Glomerular visceral epithelial cell (primary cell): ENCODE results near the gene RPAP3.
A peak's percentile ranks its signal among the peaks of the same experiment; 100 is the strongest.

Source experiments
- DNase-seq: peaks from one replicate; pipeline ENCODE4 v3.0.0-alpha.2; 2016; ENCODE audit errors: extremely low spot score

The RPAP3 gene

DNA sequence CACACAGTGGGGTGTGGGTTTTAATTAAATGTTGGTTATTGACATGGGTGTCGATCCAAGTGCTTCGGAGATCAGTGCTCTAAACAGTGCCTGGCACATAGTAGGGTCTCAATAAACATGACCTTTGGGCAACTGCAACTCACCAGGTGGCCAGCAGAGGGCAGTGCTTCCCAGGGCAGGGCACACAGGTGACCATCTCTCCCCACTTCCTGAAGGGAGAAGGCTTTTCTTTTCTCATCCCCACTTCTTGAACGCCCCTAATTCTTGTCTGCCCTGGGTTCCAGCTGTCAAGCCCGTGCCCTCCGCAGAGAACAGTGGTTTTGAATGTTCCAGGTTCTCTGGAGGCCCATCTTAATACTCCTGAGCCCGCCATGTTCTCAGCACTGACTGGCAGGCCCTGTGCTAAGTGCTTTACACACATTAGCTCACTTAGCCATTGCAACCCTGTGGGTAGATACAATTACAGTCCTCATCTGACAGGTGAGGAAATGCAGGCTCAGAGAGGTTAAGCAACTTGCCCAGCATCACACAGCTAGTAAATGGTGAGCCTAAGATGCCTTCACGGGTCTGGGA lies 36.5 kb upstream of the RPAP3 start:
- DNase-seq, result peak; percentile 53

DNA sequence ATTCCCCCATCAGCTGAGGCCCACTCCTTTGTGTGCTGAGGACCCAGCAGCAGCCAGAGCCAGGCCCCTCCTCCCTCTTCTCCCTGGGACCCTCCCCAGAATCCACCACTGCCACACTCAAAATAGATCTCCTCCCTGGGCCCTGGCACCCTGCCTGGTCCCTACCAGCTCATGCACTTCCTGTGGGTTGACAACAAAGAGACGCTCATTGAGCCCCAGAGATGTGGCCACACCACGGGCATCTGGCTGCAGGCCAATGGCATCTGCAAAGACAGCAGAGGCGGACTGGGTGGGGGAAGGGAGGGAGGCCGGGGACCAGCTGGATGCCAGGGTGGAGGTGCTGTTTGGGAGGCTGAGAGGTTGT lies 35.5 kb upstream of the RPAP3 start:
- DNase-seq, result peak; percentile 94

GRCh38 chr12:47740606-47741339 lies 34.9 kb upstream of the RPAP3 start:
- no peak for DNase-seq

DNA sequence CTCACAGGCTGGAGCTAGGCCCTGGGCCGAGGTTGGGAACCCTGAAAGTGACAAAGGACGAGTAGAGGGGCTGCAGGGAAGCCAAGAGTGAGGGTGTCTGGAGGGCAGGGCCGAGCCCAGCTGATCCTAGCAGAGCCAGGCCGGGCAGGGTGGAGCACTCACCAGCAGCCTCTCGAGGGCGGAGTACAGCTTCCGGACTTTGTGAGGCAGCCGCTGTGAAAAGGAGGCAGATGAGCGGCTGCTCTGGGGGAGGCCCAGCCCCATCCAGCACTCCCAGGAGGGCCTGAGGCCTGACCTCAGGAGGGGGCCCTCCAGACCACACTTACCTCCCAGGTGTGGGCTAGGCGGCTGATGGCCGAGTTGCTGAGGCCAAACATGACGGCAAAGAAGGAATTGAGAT lies 34.1 kb upstream of the RPAP3 start:
- DNase-seq, result no peak

DNA sequence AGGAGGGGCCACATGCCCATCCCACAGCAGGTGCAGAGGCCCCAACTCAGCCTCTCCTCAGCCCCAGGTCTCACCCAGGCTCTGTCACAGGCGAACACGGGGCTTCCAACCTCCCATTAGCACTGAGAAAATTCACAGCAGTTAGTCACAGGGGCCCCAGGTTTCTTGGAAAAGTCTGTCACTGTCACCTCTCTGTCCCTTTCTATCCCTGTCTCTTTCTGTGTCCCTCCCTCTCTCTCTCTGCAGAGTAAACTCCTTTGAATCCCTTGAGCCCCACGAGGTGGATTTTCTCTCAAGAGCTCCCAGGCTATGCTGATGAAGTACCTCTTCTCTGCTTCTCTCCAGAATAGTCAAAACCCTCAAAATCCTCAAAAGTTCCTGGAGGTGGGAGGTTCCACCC lies 33.5 kb upstream of the RPAP3 start:
- no peak for DNase-seq

DNA sequence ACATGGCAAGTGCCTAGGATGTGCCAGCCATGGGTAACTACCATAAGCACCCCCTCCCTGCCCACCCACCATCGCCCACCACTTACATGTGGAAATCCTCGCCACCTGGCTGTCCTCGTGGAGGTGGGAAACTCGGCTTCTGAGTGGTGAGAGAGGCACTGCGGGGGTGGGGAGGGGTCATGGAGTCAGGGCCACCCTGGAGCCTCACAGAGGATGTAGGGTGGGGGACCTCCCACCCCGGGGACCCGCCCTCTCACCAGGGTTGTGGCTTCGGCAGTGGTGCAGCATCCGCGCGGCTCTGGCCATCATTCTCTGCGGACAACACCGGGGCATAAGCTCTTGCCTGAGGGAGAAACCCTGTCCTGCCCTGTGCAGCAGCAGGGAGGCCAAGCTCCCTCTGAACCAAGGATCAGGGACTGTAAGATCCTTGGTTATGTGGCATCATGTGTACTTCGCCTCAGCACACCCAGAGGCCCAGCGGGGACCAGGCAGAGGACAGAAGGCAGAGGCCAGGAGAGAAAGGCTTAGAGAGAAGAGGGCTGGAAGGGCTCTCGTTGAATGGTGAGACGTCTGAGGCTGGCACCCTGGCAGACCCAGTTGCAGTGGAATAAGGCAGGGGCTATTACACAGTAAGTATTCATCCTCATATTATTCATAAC lies 32.2 kb upstream of the RPAP3 start:
- no peak for DNase-seq

- peak; percentile 61 for DNase-seq
These were observed 31.2 kb upstream of the RPAP3 start for GRCh38 chr12:47736877-47737676.

DNA sequence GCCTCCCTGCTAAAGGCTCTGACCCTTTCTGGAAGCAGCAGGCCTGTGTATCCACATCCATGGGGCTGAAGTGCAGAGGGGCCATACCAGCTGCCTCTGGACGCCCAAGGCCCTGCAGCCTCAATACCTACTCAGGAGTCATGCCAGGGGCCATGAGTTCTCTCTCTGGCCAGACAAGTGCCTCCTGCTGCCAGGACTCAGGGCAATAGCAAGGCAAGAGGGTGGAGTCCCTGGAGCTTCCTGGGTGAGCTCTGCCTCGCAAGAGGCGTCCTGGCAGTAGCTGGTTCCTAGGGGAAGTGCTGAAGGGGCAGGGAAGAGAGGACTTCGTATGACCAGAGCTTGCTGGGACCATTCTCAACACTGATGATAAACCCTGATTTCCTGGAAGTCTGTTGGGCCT lies 30.4 kb upstream of the RPAP3 start:
- no peak for DNase-seq

- no peak for DNase-seq
These were observed 29.8 kb upstream of the RPAP3 start for GRCh38 chr12:47735649-47736048.

DNA sequence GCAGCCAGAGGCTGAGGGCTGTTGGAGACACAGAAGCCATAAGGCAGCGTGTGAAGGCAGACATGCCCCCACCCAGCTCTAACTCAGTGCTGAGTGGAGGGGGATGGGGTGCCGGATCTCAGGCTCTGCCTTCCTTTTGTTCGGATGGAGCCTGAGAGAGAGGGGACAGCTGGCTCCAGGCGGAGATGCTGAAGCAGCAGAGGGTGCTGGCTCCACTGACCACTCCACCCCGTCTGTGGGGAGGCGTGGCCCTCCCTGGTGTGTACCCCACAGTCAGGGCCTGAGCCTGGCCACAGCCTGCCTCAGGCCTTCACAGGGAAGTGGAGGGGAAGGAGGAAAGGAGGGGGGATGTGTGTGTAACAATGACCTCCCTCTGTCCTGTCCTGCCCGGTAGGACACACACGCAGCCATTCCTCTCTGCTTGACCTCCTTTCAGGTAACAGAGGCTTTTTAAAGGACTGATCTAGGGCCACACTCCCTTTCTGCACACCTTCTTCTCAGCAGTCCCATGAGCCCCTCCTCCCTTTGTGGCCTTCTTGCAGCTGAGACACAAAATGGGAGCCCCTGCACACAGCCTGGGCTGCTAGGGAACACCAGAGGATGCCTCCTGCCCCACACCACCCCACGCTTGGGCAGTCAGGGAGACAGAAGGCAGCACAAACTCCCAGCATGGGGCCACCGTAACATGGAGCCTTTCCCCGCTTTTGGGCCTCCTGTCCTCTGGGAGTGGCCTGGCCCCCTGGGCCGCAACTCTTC lies 29.1 kb upstream of the RPAP3 start:
- DNase-seq, result no peak

DNA sequence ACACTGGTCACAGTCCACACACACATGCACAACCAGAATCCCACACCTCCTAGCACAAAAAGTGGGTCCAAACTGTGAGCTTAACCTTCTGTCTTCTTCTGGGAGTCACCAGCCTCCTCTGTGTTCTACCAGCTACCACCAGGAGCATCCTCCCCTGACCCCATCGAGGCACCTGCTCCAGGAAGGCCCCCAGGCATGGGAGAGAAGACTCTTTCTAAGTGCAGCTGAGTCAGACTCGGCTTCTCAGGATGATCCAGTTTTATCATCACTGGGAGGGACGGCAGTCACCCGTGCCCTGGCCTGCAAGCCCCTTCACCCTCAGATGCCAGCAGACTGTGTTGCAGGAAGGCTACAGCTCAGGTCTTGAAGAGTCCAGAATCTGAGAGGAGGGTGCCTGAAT lies 27.3 kb upstream of the RPAP3 start:
- no peak for DNase-seq

- DNase-seq, result no peak
These were observed 26.7 kb upstream of the RPAP3 start for GRCh38 chr12:47732504-47732903.

DNA sequence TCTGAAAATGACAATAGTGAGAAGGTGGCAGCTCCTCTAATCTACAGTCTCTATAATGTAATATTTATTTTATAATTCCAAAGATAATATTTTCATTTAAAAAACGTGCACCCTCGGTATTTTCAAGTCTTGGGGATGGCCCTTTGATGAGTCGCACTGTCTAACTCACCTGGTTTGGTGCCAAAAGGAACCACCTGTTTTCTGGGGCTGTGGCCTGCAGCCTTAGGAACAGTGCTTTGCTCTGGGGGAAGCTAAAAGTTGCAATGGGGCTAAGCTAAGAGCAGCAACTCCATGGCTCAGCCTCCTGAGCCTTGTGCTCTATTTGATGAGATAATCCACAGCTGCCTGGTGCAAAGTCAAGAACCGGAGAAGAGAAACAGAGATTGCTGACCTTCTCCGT lies 25.9 kb upstream of the RPAP3 start:
- DNase-seq, result no peak

DNA sequence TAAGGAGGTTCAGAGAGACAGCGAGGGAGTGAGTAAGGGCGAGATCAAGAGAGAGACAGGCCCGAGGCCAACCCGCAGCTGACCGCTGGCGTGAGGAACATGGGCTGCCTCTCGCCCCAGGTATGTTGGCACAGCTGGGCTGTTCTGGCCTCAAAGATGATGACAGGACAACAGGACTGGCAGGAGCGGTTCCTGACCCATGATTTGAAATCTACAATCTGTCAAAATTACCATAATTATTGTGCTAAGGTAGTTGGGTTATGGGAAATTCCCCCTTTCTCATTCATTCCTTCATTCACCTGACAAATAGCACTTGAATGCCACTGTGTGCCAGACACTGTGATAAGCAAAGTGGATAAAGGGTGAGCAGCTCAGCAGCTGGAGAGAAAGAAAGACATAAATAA lies 24.5 kb upstream of the RPAP3 start:
- no peak for DNase-seq

DNA sequence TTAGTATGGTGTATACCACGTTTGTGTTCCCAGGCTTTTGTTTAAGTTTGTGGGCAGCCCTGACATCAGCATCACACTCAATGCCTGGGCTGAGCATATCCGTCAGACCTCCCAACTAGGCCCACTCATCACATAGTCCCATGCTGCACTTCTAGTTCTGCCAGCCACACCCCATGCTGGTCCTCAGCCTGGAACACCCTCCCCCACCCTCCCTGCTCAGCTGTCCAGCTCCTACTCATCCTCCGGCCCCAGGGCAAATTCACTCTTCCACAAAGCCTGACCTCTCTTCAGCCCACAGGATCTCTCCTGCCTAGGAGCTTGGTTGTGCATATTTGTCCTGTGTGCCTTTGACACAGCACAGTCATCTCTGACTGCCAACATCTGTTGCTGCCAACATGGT lies 23.4 kb upstream of the RPAP3 start:
- DNase-seq, result no peak

- no peak for DNase-seq
These were observed 20.1 kb upstream of the RPAP3 start for GRCh38 chr12:47725893-47726292.

- no peak for DNase-seq
These were observed 19.4 kb upstream of the RPAP3 start, which contains the start of gene ENDOU for GRCh38 chr12:47725091-47725772. Gene ENDOU (minus strand): TSS chr12:47725490. CDS start chr12:47725413, 77 bp downstream.

GRCh38 chr12:47722941-47723631 lies 17.3 kb upstream of the RPAP3 start:
- no peak for DNase-seq

DNA sequence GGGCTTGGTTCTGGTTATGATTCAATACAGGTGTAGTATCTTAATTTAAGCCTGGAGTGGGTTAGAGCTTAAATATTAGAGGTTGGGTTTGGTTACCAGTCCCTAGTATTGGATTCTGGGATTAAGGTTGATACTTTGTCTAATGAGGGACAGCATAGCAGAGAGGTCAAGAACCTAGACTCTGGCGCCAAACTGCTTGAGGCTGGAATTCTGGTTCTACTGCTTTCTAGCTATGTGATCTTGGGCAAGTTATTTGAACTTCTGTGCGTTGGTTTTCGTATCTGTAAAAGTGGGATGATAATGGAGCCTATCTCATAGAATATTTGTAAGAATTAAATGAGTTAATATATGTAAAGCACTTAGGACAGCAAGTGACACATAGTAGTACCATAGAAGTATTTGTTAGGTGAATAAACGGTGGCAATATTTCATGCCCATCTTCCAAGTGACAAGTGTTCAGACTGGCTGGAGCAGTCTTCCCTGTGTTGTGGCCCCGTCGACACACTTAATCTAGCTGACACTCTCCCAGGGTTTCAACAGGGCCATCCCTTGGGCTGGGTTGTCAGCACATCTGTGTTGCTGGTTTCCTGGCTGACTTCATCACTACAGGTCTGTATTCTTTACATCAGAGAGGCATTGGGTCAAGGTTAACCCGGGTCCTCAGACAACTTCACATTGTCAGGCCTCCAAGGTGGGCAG lies 16.5 kb upstream of the RPAP3 start:
- no peak for DNase-seq

- DNase-seq, result no peak
These were observed 15.7 kb upstream of the RPAP3 start for GRCh38 chr12:47721431-47721973.
